H1 (cell line): ENCODE data around the gene PLPP2. TPM values are rescaled to one million over a fixed set of nuclear protein-coding genes. Genes with fewer than 3 reads are reported as not detected.

Experiments used
- CTCF ChIA-PET: fragments of 300-600 bp; sonication (Branson Sonifier 250); formaldehyde crosslinking; loops from one replicate; lab custom pipeline; 2021; ENCODE audit not compliant: partially characterized antibody; lab: Charles Lee
- POLR2A ChIA-PET: fragments of 300-600 bp; sonication (Branson Sonifier 250); formaldehyde crosslinking; loops from one replicate; lab custom pipeline; 2021; ENCODE audit warnings: inconsistent platforms; ENCODE audit not compliant: partially characterized antibody; lab: Charles Lee
- DNase-seq, 2 experiments: peaks; one replicate each; pipeline versions ENCODE4 v3.0.0 to v3.0.0-alpha.2; 2010 to 2022; ENCODE audit warnings: low spot score in 2 of 2, low read depth in 1 of 2, mixed read lengths in 1 of 2
- FAIRE-seq: peaks from 2 replicates; lab custom pipeline; 2011; peaks lifted over from hg19 to GRCh38; lab: Jason Lieb, UNC
- H2AFZ ChIP-seq: 2 replicates; pipeline ENCODE4 v1.8.1; 2012; ENCODE audit warnings: low read length, inconsistent platforms
- H2AK5ac ChIP-seq: 2 replicates; pipeline ENCODE4 v1.6.1; 2013; ENCODE audit warnings: low read depth, low read length
- H2BK120ac ChIP-seq: replicated peaks from 2 replicates; pipeline ENCODE3; 2013; ENCODE audit warnings: low read depth, low read length, inconsistent platforms
- H2BK12ac ChIP-seq: 2 replicates; pipeline ENCODE4 v1.6.1; 2013; ENCODE audit warnings: low read depth, low read length
- H2BK15ac ChIP-seq: 2 replicates; pipeline ENCODE4 v1.6.1; 2013; ENCODE audit warnings: low read length
- H2BK20ac ChIP-seq: 2 replicates; pipeline ENCODE4 v1.6.1; 2013; ENCODE audit warnings: low read length
- H2BK5ac ChIP-seq: 2 replicates; pipeline ENCODE4 v1.6.1; 2013; ENCODE audit warnings: low read depth, low read length
- H3K14ac ChIP-seq: 2 replicates; pipeline ENCODE4 v1.6.1; 2013; ENCODE audit warnings: inconsistent platforms; ENCODE audit not compliant: insufficient read length
- H3K18ac ChIP-seq: 2 replicates; pipeline ENCODE4 v1.6.1; 2013; ENCODE audit warnings: low read length; ENCODE audit errors: extremely low read depth
- H3K23ac ChIP-seq: 2 replicates; pipeline ENCODE4 v1.6.1; 2013; ENCODE audit warnings: inconsistent platforms; ENCODE audit not compliant: insufficient read length
- H3K23me2 ChIP-seq: 2 replicates; pipeline ENCODE4 v1.6.1; 2013; ENCODE audit warnings: low read depth, low read length
- H3K27ac ChIP-seq: 2 replicates; pipeline ENCODE4 v1.6.1; 2011; ENCODE audit warnings: low read depth, low read length, inconsistent platforms
- H3K27me3 ChIP-seq, 4 experiments: replicated peaks in 1 of 4; 1 replicate in 1 of 4; 2 replicates in 3 of 4; pipeline versions ENCODE4 v1.6.1 to v1.8.1; 2011 to 2013; ENCODE audit warnings: low read length in 3 of 4, mild to moderate bottlenecking in 3 of 4, inconsistent platforms in 2 of 4, mixed read lengths in 2 of 4, moderate library complexity in 1 of 4; ENCODE audit not compliant: control insufficient read depth in 3 of 4, insufficient read depth in 3 of 4; ENCODE audit errors: extremely low read depth in 1 of 4
- H3K36me3 ChIP-seq, 4 experiments: 2 replicates each; pipeline versions ENCODE4 v1.6.1 to v1.8.1; 2011 to 2013; ENCODE audit warnings: mild to moderate bottlenecking in 4 of 4, low read length in 3 of 4, moderate library complexity in 2 of 4, control low read depth in 1 of 4, inconsistent platforms in 1 of 4; ENCODE audit not compliant: insufficient read depth in 4 of 4, control insufficient read depth in 2 of 4
- H3K4ac ChIP-seq: replicated peaks from 2 replicates; pipeline ENCODE3; 2013; ENCODE audit warnings: low read length, low read depth, mixed read lengths, inconsistent platforms; ENCODE audit not compliant: insufficient read length
- H3K4me1 ChIP-seq, 4 experiments: replicated peaks in 1 of 4; 1 replicate in 1 of 4; 2 replicates in 3 of 4; pipeline versions ENCODE4 v1.6.1 to v1.8.1; 2011 to 2013; ENCODE audit warnings: low read length in 3 of 4, inconsistent platforms in 2 of 4, mixed read lengths in 1 of 4; ENCODE audit not compliant: insufficient read depth in 4 of 4, control insufficient read depth in 3 of 4
- H3K4me2 ChIP-seq, 2 experiments: 2 replicates each; pipeline versions ENCODE4 v1.6.1 to v1.8.1; 2011 to 2013; ENCODE audit warnings: low read depth in 2 of 2, low read length in 2 of 2, control low read depth in 1 of 2, inconsistent platforms in 1 of 2, mild to moderate bottlenecking in 1 of 2; ENCODE audit not compliant: insufficient read depth in 1 of 2
- H3K4me3 ChIP-seq, 4 experiments: fragments of 200-600, 300-600 bp in 1 of 4; sonication (generic), shearing (Covaris generic), sonication (Bioruptor Twin) in 1 of 4; 2 replicates each; pipeline versions ENCODE4 v1.5.1 to v1.8.1; 2011 to 2016; ENCODE audit warnings: low read length in 4 of 4, low read depth in 3 of 4, control low read depth in 2 of 4, inconsistent platforms in 2 of 4, mild to moderate bottlenecking in 2 of 4, mixed read lengths in 1 of 4, moderate library complexity in 1 of 4; ENCODE audit not compliant: insufficient read depth in 2 of 4; ENCODE audit errors: extremely low read depth in 1 of 4
- H3K56ac ChIP-seq: replicated peaks from 2 replicates; pipeline ENCODE3; 2013; ENCODE audit warnings: low read depth, mild to moderate bottlenecking, mixed read lengths, low read length, inconsistent platforms; ENCODE audit not compliant: insufficient read length
- H3K79me1 ChIP-seq: 2 replicates; pipeline ENCODE4 v1.6.1; 2013; ENCODE audit warnings: low read depth, low read length, control low read depth
- H3K79me2 ChIP-seq, 2 experiments: 2 replicates each; pipeline versions ENCODE4 v1.6.1 to v1.8.1; 2012 to 2013; ENCODE audit warnings: low read length in 2 of 2, mild to moderate bottlenecking in 2 of 2, inconsistent platforms in 1 of 2; ENCODE audit not compliant: insufficient read depth in 2 of 2, control insufficient read depth in 1 of 2
- H3K9ac ChIP-seq, 4 experiments: replicated peaks in 1 of 4; 1 replicate in 1 of 4; 2 replicates in 3 of 4; pipeline versions ENCODE4 v1.6.1 to v1.8.1; 2011 to 2013; ENCODE audit warnings: low read depth in 3 of 4, low read length in 3 of 4, control low read depth in 2 of 4, mild to moderate bottlenecking in 2 of 4, moderate library complexity in 2 of 4, inconsistent platforms in 1 of 4; ENCODE audit errors: extremely low read depth in 1 of 4
- H3K9me3 ChIP-seq, 2 experiments: 2 replicates each; pipeline versions ENCODE4 v1.6.1 to v1.8.1; 2012 to 2013; ENCODE audit warnings: mild to moderate bottlenecking in 2 of 2, moderate library complexity in 2 of 2, control low read depth in 1 of 2, inconsistent platforms in 1 of 2, low read depth in 1 of 2, low read length in 1 of 2, mixed read lengths in 1 of 2; ENCODE audit not compliant: insufficient read depth in 2 of 2
- H4K20me1 ChIP-seq, 2 experiments: replicated peaks in 1 of 2; 2 replicates each; pipeline versions ENCODE3 to v1.8.1; 2011 to 2013; ENCODE audit warnings: inconsistent platforms in 2 of 2, low read length in 2 of 2, mild to moderate bottlenecking in 1 of 2; ENCODE audit not compliant: insufficient read depth in 2 of 2, control insufficient read depth in 1 of 2
- H4K5ac ChIP-seq: 2 replicates; pipeline ENCODE4 v1.6.1; 2013; ENCODE audit warnings: low read length, low read depth, mixed read lengths, inconsistent platforms; ENCODE audit not compliant: insufficient read length
- H4K8ac ChIP-seq: 2 replicates; pipeline ENCODE4 v1.8.0; 2013; ENCODE audit warnings: mild to moderate bottlenecking, moderate library complexity, low read length, inconsistent platforms; ENCODE audit not compliant: insufficient read depth; ENCODE audit errors: extremely low read depth
- H4K91ac ChIP-seq: replicated peaks from 2 replicates; pipeline ENCODE3; 2013; ENCODE audit warnings: low read length, mixed read lengths, inconsistent platforms; ENCODE audit not compliant: insufficient read length
- ATF3 ChIP-seq: IDR thresholded peaks from 2 replicates; pipeline ENCODE4 v1.6.1; 2011; ENCODE audit warnings: low read depth, mild to moderate bottlenecking, low read length; ENCODE audit not compliant: insufficient read depth
- CREB1 ChIP-seq: IDR thresholded peaks from 2 replicates; pipeline ENCODE4 v1.6.1; 2012; ENCODE audit warnings: inconsistent platforms
- USF2 ChIP-seq: IDR thresholded peaks from 2 replicates; pipeline ENCODE4 v1.6.1; 2011; ENCODE audit warnings: low read length, improper control_type of control experiment
- WGBS, 2 experiments: shearing (Covaris generic) in 1 of 2; methylation state at CpG; one replicate each; pipeline versions ENCODE4 v1.1.6 to v1.1.7; 2013 to 2015; ENCODE audit warnings: low lambda C conversion rate in 2 of 2, mixed read lengths in 2 of 2, inconsistent platforms in 1 of 2, low coverage in 1 of 2, missing lambda C conversion rate in 1 of 2; ENCODE audit not compliant: insufficient replicate concordance in 2 of 2, insufficient coverage in 1 of 2, insufficient read length in 1 of 2; ENCODE audit errors: extremely low coverage in 1 of 2, missing lambda C conversion rate in 1 of 2; 5-methylcytosine and 5-hydroxymethylcytosine counted together
- long read RNA-seq, 2 experiments: library from RNA in 1 of 2; library from capped mRNA in 1 of 2; stranded (forward); transcript quantifications; one replicate each; pipeline ENCODE4 v2.0.0, GENCODE V29; 2021; ENCODE audit warnings: inconsistent platforms in 1 of 2
- polyA minus RNA-seq, 3 experiments: library from RNA; depleted of rRNA, polyadenylated mRNA; stranded (reverse); fragments of >200 nt; gene quantifications; 1 replicate in 2 of 3; 2 replicates in 1 of 3; pipeline ENCODE4 v1.2.3, GENCODE V29; 2011
- polyA plus RNA-seq, 7 experiments: library from polyadenylated mRNA; depleted of rRNA in 3 of 7; stranded (reverse) in 5 of 7; unstranded in 2 of 7; fragments of >200 nt in 5 of 7; fragments of 200-250 nt in 2 of 7; gene quantifications; 1 replicate in 5 of 7; 2 replicates in 1 of 7; 4 replicates in 1 of 7; pipeline versions ENCODE4 v1.2.1 to v1.2.3, GENCODE V29; 2011 to 2013; ENCODE audit warnings: missing spikeins in 2 of 7, mixed read lengths in 2 of 7
- total RNA-seq: library from RNA; stranded (reverse); fragmentation: NEBNext Ultra II Directional; extraction: Animal tissue kit (Norgen Biotek cat#: 25700); gene quantifications from 2 replicates; pipeline ENCODE4 v1.2.1, GENCODE V29; 2021

PLPP2 gene
- 98.6 and 101 TPM in 2 replicates for total RNA-seq
- polyA plus RNA-seq (2011; rRNA removed): 195 and 326 TPM in 2 replicates
- 162 TPM for polyA plus RNA-seq (2011; cell fraction: cytosol; rRNA removed)
- polyA plus RNA-seq (2011; cell fraction: nucleus; rRNA removed): 254 TPM
- polyA plus RNA-seq (2012, experiment 1 of 2): 91.4 to 160 TPM (median 142 TPM) in 4 replicates
- polyA plus RNA-seq (2012, experiment 2 of 2): 177 TPM
- 85.7 TPM for polyA plus RNA-seq (2013, experiment 1 of 2)
- polyA plus RNA-seq (2013, experiment 2 of 2): 84.2 TPM
- polyA minus RNA-seq (2011; rRNA and poly(A)+ RNA removed): 63.2 and 112 TPM in 2 replicates
- polyA minus RNA-seq (2011; cell fraction: cytosol; rRNA and poly(A)+ RNA removed): 56.9 TPM
- 43.8 TPM for polyA minus RNA-seq (2011; cell fraction: nucleus; rRNA and poly(A)+ RNA removed)
- long read RNA-seq, experiment 1, full-length matches to known transcripts: 78 of 86 reads
- long read RNA-seq, experiment 1, partial matches to known transcripts: 4 of 86 reads
- long read RNA-seq, experiment 1, other reads (novel, unspliced or antisense): 4 of 86 reads
- long read RNA-seq, experiment 2, transcript PLPP2-203 (6 exons, 1,383 nt): major isoform, 85 of 90 reads
- long read RNA-seq, experiment 2, partial matches to known transcripts: 0 of 90 reads
- long read RNA-seq, experiment 2, other reads (novel, unspliced or antisense): 2 of 90 reads

- peaks cover 0 to 13% of the 10 kb centered on the region in 2 experiments; a peak in 1 of 4 replicates for H3K9me3 ChIP-seq
- H3K23ac ChIP-seq: no peak within 1 kb of the TSS
- H3K36me3 ChIP-seq: peaks cover 0 to 12% (median 2%) of the 10 kb centered on the region in 4 experiments; a peak in 4 of 8 replicates
- CTCF ChIA-PET: no interaction called here
- H2AK5ac ChIP-seq: peak within 1 kb of the TSS; percentile 93; the same call in 1 of the 2 replicates
- H3K79me2 ChIP-seq: peaks cover 0 to 23% of the 10 kb centered on the region in 2 experiments; a peak in 3 of 4 replicates
- no peak within 1 kb of the TSS for H3K4ac ChIP-seq
- H2BK5ac ChIP-seq: peak within 1 kb of the TSS; percentile 89
- POLR2A ChIA-PET: no interaction called here
- peaks cover 3% of the 10 kb centered on the region; the same call in 1 of the 2 replicates for H3K79me1 ChIP-seq
- H3K4me3 ChIP-seq: peak within 1 kb of the TSS; percentile 36 to 70 (median 55)
- H3K9ac ChIP-seq: peak within 1 kb of the TSS; percentile 43 to 83 (median 65)
- peak within 1 kb of the TSS; percentile 89 for H4K5ac ChIP-seq
- peak within 1 kb of the TSS; percentile 87 for H2BK12ac ChIP-seq
- no peak within 1 kb of the TSS for H2AFZ ChIP-seq
- no CpG with 5 or more reads among the region's 60 CpGs for WGBS, 2 experiments
- H2BK20ac ChIP-seq: peak within 1 kb of the TSS; percentile 72
- H3K27me3 ChIP-seq: peaks cover 0 to 16% (median 8%) of the 10 kb centered on the region in 4 experiments; a peak in 3 of 7 replicates
- peak within 1 kb of the TSS; percentile 98 for H4K91ac ChIP-seq
- H3K27ac ChIP-seq: peak within 1 kb of the TSS; percentile 91
- peak within 1 kb of the TSS; percentile 49 to 60 for H3K4me2 ChIP-seq
- H3K4me1 ChIP-seq: peaks cover 7 to 30% (median 25%) of the 10 kb centered on the region in 4 experiments
- DNase-seq: peak in 1 of 2 experiments; percentile 77
- FAIRE-seq: no peak
- H3K14ac ChIP-seq: no peak within 1 kb of the TSS
- no peak within 1 kb of the TSS for H2BK15ac ChIP-seq
- peak within 1 kb of the TSS; percentile 96 for H4K8ac ChIP-seq
- H3K18ac ChIP-seq: peak within 1 kb of the TSS; percentile 78
- no peaks in the 10 kb centered on the region for H4K20me1 ChIP-seq
- peak within 1 kb of the TSS; percentile 61 for H3K56ac ChIP-seq
- H2BK120ac ChIP-seq: no peak within 1 kb of the TSS
- peaks cover 2% of the 10 kb centered on the region; the same call in 1 of the 2 replicates for H3K23me2 ChIP-seq
- TF ChIP-seq ATF3 (no peak), USF2 (peak; percentile 55), CREB1 (no peak)
These were observed at the start of gene PLPP2 for GRCh38 chr19:291006-291521. Gene PLPP2, minus strand, starts transcription at chr19:291403. Its CDS starts 67 bp downstream, at chr19:291336.
